Stimulated activated CD4-positive, alpha-beta T cell treated with anti-CD3 and anti-CD28 coated beads, TNF-alpha, amount 100 ng/mL, for 48 hours (primary cell): Measurements from ENCODE around the gene ASCL1.

Source experiments
- DNase-seq, 3 donors: peaks; one replicate each; pipeline ENCODE4 v3.0.0-alpha.2; 2020; ENCODE audit warnings: low read depth in 3 of 3

Gene ASCL1

DNA sequence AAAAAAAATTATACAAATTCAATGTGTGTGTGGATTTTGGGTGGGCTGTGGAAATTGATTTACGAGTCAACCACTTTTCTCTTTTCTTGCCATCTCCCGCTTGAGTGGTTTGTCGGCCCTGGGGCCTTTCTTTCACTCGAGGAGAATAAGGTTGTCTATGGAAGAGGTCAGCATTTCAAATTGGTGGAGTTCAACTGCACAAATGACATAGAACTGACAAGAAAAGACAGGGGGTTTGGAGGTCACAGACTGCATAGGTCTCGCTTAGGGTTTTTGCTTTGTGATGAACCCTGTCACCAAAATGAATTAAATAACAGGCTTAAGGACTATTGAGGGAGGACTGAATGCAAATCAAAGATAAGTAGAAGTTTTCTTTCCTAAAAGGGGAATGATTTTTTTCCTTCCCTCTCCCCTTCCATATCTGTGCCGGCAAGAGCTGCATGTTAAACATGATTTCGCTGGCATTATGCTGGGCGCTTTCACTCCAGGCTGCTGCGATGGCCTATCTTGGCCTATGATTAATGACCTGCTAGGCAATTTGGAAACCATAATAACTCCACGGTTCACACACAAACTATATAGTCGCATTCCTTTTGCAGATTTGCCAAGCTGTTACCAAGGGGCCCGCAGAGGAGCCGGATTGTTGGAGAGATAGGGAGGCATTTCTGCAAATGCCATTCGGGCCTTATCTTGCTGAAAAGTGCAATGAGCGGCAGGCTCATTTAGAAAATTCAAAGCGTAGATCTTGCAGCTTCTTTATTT lies 20.7 kb downstream of the ASCL1 start:
- no peak for DNase-seq

DNA sequence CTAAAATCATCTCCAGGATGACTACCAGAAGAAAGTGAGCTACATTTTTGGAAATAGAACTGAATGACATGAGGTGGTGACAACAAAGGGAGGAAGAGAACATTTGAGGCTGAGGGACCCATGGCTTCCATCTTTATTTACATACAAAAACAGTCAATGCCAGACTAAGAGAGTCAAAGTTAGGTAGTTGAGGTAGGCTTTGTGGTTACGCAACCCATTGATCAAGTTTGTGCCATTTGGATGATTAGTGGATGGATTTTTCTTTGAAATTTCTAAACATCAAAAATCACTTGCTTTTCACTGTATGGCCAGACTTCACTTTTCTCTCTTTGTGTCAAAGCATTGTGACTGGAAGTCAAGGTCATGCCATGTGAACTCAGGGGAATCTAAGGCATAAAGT lies 22.9 kb downstream of the ASCL1 start:
- no peak for DNase-seq

DNA sequence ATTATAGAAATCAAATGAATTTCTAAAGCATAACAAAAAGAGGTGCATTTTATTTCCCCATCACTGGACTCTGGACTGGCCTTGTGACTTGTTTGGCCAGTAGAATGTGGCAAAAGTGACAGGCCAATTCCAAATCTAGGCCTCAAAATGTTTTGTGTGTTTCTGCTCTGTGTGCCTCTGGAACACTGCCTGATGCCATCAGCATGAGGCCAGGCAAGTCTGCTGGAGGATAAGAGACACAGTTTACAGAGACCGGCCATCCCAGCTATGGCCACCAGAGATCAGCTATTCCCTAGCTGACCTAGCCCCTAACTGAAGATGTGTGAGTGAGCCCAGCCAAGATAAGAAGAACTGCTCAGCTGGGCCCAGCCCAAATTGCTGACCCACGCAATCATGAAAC lies 32.9 kb downstream of the ASCL1 start:
- no peak for DNase-seq

DNA sequence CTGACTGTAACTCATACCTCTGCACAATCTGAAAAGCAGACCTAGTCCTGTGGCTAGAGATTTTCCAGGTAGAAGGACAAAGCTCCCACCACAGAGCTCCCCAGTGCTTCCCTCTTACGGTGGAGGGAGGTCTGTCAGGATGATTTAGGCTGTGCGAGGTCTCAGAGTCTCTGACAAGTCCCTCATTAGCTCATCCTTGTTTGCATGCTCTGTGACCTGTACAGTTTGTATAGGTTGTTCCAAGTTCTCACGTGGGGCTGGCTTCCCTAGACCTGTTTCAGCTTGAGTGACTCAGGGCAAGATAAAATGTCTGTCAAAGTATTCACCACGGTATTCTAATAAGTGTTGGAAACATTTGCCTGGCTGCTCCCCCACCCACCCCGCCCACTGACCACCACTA lies 34.8 kb downstream of the ASCL1 start:
- no peak for DNase-seq

DNA sequence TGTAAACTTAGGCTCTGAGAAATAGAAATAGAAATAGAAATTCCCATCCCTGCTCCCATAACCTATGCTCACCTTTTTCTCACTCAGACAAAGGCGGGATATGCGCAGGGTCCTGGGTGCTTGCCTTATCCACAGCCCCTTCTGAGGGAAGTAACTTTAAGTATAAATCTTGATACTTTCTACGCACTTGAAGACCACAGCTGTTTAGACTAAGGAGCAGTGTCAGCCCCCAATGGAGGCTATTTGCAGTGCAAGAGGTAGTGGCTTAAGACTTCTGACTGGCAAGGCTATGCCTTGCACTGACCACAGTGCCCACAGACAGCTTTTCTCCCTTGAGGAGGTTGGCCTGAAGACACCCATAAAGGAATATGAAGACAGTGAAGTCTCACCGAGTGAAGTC lies 35.2 kb downstream of the ASCL1 start:
- no peak for DNase-seq

DNA sequence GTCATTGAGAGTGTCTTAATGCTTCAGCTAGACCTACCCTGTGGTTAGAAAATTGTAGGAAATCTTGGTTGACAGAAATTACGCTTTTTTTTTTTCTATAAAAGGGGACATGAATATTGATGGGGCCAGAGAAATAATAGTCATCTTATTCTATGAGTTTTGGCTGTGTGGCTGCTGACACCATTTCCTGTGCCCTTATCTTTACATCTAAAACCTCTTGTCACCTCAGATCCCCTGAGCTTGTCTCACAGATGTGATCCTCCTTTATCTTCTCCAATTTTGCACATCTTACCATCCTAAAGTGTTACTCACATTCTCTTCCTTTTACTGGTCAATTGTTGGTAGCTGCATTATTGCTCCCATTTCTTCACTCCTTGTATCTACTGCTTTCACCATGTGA lies 36.1 kb downstream of the ASCL1 start:
- no peak for DNase-seq

DNA sequence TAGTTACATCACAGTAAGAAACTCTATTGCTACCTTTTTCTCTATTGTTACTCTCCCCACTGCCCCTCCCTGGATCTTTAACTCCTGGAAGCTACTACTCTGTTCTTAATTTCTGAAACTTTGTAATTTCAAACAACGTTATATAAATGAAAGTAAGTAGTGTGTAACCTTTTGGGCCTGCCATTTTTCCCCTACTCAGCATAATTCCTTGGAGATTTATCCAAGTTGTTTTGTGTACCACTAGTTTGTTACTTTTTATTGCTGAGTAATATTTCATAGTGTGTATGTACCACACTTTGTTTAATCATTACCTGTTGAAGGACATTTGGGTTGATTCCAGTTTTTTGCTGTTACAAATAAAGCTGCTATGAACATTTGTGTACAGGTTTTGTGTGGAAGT lies 37.9 kb downstream of the ASCL1 start:
- DNase-seq = no peak
